AG04450 (cell line): Measurements from ENCODE around the gene DDX39B. TPM values are rescaled to one million over a fixed set of nuclear protein-coding genes. Genes with fewer than 3 reads are reported as not detected.

Experiments used
- CTCF ChIA-PET: fragments of 300-600, 350-600 bp; formaldehyde crosslinking; extraction: SDS; loops from one replicate; lab custom pipeline; 2022; ENCODE audit warnings: antibody characterized with exemption, inconsistent platforms; lab: Charles Lee
- POLR2A ChIA-PET: fragments of 350-600 bp; formaldehyde crosslinking; extraction: SDS; loops from one replicate; lab custom pipeline; 2021; ENCODE audit warnings: antibody characterized with exemption, inconsistent platforms; lab: Yijun Ruan, JAX
- DNase-seq: peaks from one replicate; pipeline ENCODE4 v3.0.0-alpha.2; 2011; ENCODE audit warnings: low read depth, low spot score
- H3K27ac ChIP-seq: one replicate; pipeline ENCODE4 v1.5.1; 2012; ENCODE audit warnings: low read depth, low read length, control low read depth
- H3K27me3 ChIP-seq: one replicate; pipeline ENCODE4 v1.6.0; 2012; ENCODE audit warnings: low read length; ENCODE audit not compliant: control insufficient read depth, insufficient read depth
- H3K4me3 ChIP-seq: 2 replicates; pipeline ENCODE4 v1.5.1; 2011; ENCODE audit warnings: mild to moderate bottlenecking, low read depth, low read length, control low read depth
- H3K9me3 ChIP-seq: 2 replicates; pipeline ENCODE4 v1.5.1; 2012; ENCODE audit warnings: low read length; ENCODE audit not compliant: control insufficient read depth, insufficient read depth
- CTCF ChIP-seq: IDR thresholded peaks from 2 replicates; pipeline ENCODE4 v1.5.1; 2011; ENCODE audit warnings: low read depth, low read length, control low read depth, inconsistent platforms
- polyA plus RNA-seq: library from polyadenylated mRNA; depleted of rRNA; stranded (reverse); fragments of >200 nt; gene quantifications from 2 replicates; pipeline ENCODE4 v1.2.3, GENCODE V29; 2011

Gene DDX39B
- polyA plus RNA-seq, 1 experiment: 434 TPM

GRCh38 chr6:31572041-31572911 lies 30.5 kb upstream of the DDX39B start, which contains the start of gene LTA:
Gene LTA, plus strand, starts transcription at chr6:31572289. Its CDS starts 454 bp downstream, at chr6:31572743.
- H3K27me3 ChIP-seq: peaks cover 39% of the 10 kb centered on the region
- H3K27ac ChIP-seq: no peak within 1 kb of the TSS
- no peaks in the 10 kb centered on the region; the same call in 1 of the 2 replicates for H3K9me3 ChIP-seq
- H3K4me3 ChIP-seq: no peak within 1 kb of the TSS
- no peak for TF ChIP-seq CTCF
- no peak for DNase-seq
- ChIA-PET POLR2A (no interaction called here), CTCF (no interaction called here)

- TF ChIP-seq CTCF: no peak
- H3K27ac ChIP-seq: no peak overlapping the region
- CTCF ChIA-PET: interaction anchor here (1.0 to 1.9 kb wide), 2 partner anchors 10 to 28 kb away, joined by 5 to 11 read pairs; no protein-coding TSS in a partner anchor
- DNase-seq: no peak
- POLR2A ChIA-PET: no interaction called here
- H3K4me3 ChIP-seq: no peak overlapping the region
- H3K9me3 ChIP-seq: no peaks in the 10 kb centered on the region
- H3K27me3 ChIP-seq: peaks cover 27% of the 10 kb centered on the region
These were observed 28.2 kb upstream of the DDX39B start for GRCh38 chr6:31569861-31570536.

GRCh38 chr6:31568537-31568961 lies 26.7 kb upstream of the DDX39B start:
- no peak for DNase-seq
- POLR2A ChIA-PET: no interaction called here
- H3K9me3 ChIP-seq: no peaks in the 10 kb centered on the region
- H3K27ac ChIP-seq: no peak overlapping the region
- H3K27me3 ChIP-seq: peaks cover 21% of the 10 kb centered on the region
- CTCF ChIA-PET: interaction anchor here (0.9 to 2.5 kb wide), 2 partner anchors 9 to 30 kb away, joined by 3 to 10 read pairs; no protein-coding TSS in a partner anchor
- no peak overlapping the region for H3K4me3 ChIP-seq
- TF ChIP-seq CTCF: no peak

- POLR2A ChIA-PET: no interaction called here
- no peaks in the 10 kb centered on the region for H3K9me3 ChIP-seq
- no peak overlapping the region for H3K4me3 ChIP-seq
- TF ChIP-seq CTCF: no peak
- H3K27ac ChIP-seq: no peak overlapping the region
- no peak for DNase-seq
- CTCF ChIA-PET: interaction anchor here (0.9 to 2.5 kb wide), 2 partner anchors 8 to 30 kb away, joined by 3 to 10 read pairs; no protein-coding TSS in a partner anchor
- H3K27me3 ChIP-seq: peaks cover 14% of the 10 kb centered on the region
These were observed 25.9 kb upstream of the DDX39B start for GRCh38 chr6:31567531-31568370.
